ENCODE data around the gene PCP4.
"Not testable (repeated sequence)": the region's sequence is repeated elsewhere in the genome, so short reads cannot be mapped to it uniquely, and the experiment has no call there.

The PCP4 gene

GRCh38 chr21:39869141-39869818 is 2.0 kb downstream of the PCP4 start:
- no peak for DNase-seq

- no peak for DNase-seq
Observed at GRCh38 chr21:39873687-39874086, 6.4 kb downstream of the PCP4 start.

- DNase-seq: no peak
Observed at GRCh38 chr21:39874206-39874605, 7.0 kb downstream of the PCP4 start.

- DNase-seq: no peak
Observed at GRCh38 chr21:39874759-39875158, 7.5 kb downstream of the PCP4 start.

GRCh38 chr21:39881661-39882060 is 14.4 kb downstream of the PCP4 start:
- DNase-seq: no peak

- no peak for DNase-seq
Observed at GRCh38 chr21:39882151-39882838, 15.1 kb downstream of the PCP4 start.

- DNase-seq: no peak
Observed at GRCh38 chr21:39882839-39883195, 15.6 kb downstream of the PCP4 start.

- no peak for DNase-seq
Observed at GRCh38 chr21:39885119-39885848, 18.0 kb downstream of the PCP4 start.

- no peak for DNase-seq
Observed at GRCh38 chr21:39888848-39889247, 21.6 kb downstream of the PCP4 start.

- no peak for DNase-seq
Observed at GRCh38 chr21:39891111-39891510, 23.9 kb downstream of the PCP4 start.

- DNase-seq: not testable (repeated sequence)
Observed at GRCh38 chr21:39891863-39892262, 24.6 kb downstream of the PCP4 start.

- no peak for DNase-seq
Observed at GRCh38 chr21:39900491-39900890, 33.3 kb downstream of the PCP4 start.

GRCh38 chr21:39900911-39901310 is 33.7 kb downstream of the PCP4 start:
- no peak for DNase-seq

GRCh38 chr21:39902986-39903385 is 35.7 kb downstream of the PCP4 start:
- DNase-seq: no peak

- DNase-seq: no peak
Observed at GRCh38 chr21:39904457-39904856, 37.2 kb downstream of the PCP4 start.

GRCh38 chr21:39908265-39908923 is 41.2 kb downstream of the PCP4 start:
- DNase-seq: no peak

- no peak for DNase-seq
Observed at GRCh38 chr21:39911286-39912199, 44.3 kb downstream of the PCP4 start.

GRCh38 chr21:39913706-39914305 is 46.6 kb downstream of the PCP4 start:
- no peak for DNase-seq

GRCh38 chr21:39915881-39916280 is 48.6 kb downstream of the PCP4 start:
- no peak for DNase-seq

GRCh38 chr21:39918558-39918957 is 51.3 kb downstream of the PCP4 start:
- no peak for DNase-seq

GRCh38 chr21:39923476-39923875 is 56.2 kb downstream of the PCP4 start:
- DNase-seq: no peak

All from cortex of kidney (tissue), 1 donor.